Activated B cell treated with CpG ODN at 0.5 μM for 24 hours (primary cell): Measurements from ENCODE around the gene ERC1. TPM values are rescaled to one million over a fixed set of nuclear protein-coding genes. Genes with fewer than 3 reads are reported as not detected.
"Not testable (repeated sequence)": the region's sequence is repeated elsewhere in the genome, so short reads cannot be mapped to it uniquely, and the experiment has no call there.

ENCODE experiments used
- ATAC-seq: fragments of 200-7000 bp; cut with Tn5 transposase; one replicate; pipeline ENCODE4 v1.10.0; 2021; ENCODE audit warnings: low read depth, mild to moderate bottlenecking, moderate library complexity
- CTCF ChIA-PET: fragments of 350-600 bp; sonication (Branson Sonifier 250); formaldehyde crosslinking; loops from one replicate; lab custom pipeline; 2021; ENCODE audit warnings: antibody characterized with exemption; lab: Charles Lee
- POLR2A ChIA-PET: fragments of 350-600 bp; sonication (Branson Sonifier 250); formaldehyde crosslinking; loops from one replicate; lab custom pipeline; 2021; ENCODE audit warnings: antibody characterized with exemption; lab: Charles Lee
- DNase-seq: peaks from one replicate; pipeline ENCODE4 v3.0.0; 2022
- H3K27ac Mint-ChIP-seq: one replicate; pipeline ENCODE4 v1.8.0; 2020; ENCODE audit warnings: mixed read lengths
- H3K27me3 Mint-ChIP-seq: one replicate; pipeline ENCODE4 v1.8.0; 2021; ENCODE audit warnings: mixed read lengths
- H3K36me3 Mint-ChIP-seq: one replicate; pipeline ENCODE4 v1.8.0; 2021; ENCODE audit warnings: low read depth, mixed read lengths
- H3K4me1 Mint-ChIP-seq: one replicate; pipeline ENCODE4 v1.8.0; 2021; ENCODE audit warnings: mixed read lengths
- H3K4me3 Mint-ChIP-seq: one replicate; pipeline ENCODE4 v1.8.0; 2020; ENCODE audit warnings: mild to moderate bottlenecking, mixed read lengths
- H3K9me3 Mint-ChIP-seq: one replicate; pipeline ENCODE4 v1.8.0; 2020; ENCODE audit warnings: mixed read lengths
- CTCF ChIP-seq: fragments of 200-600 bp; IDR thresholded peaks from one replicate; pipeline ENCODE4 v1.8.0; 2022; ENCODE audit warnings: antibody characterized with exemption, mild to moderate bottlenecking
- intact Hi-C: fragments of 100-400 bp; cut with micrococcal nuclease; formaldehyde crosslinking; loops from one replicate; pipeline ENCODE4 v1.15.1; 2024
- total RNA-seq: library from RNA; stranded (reverse); gene quantifications from 2 replicates; pipeline ENCODE4 v1.2.3, GENCODE V29; 2022

ERC1 gene
- total RNA-seq, 1 donor from 2014 or later = 57.0 TPM

- H3K36me3 Mint-ChIP-seq = peaks cover 9% of the 10 kb centered on the region
- H3K4me3 Mint-ChIP-seq = no peak overlapping the region
- H3K9me3 Mint-ChIP-seq = no peaks in the 10 kb centered on the region
- TF ChIP-seq CTCF = no peak
- H3K4me1 Mint-ChIP-seq = peaks cover 24% of the 10 kb centered on the region
- ChIA-PET POLR2A (no interaction called here), CTCF (no interaction called here)
- DNase-seq (no peak), ATAC-seq (no peak)
- H3K27me3 Mint-ChIP-seq = no peaks in the 10 kb centered on the region
- intact Hi-C loops = no loop called here
- H3K27ac Mint-ChIP-seq = no peak overlapping the region
These were observed 6.5 kb downstream of the ERC1 start for GRCh38 chr12:997505-997904.

GRCh38 chr12:998020-998874, 7.2 kb downstream of the ERC1 start:
- H3K9me3 Mint-ChIP-seq = no peaks in the 10 kb centered on the region
- TF ChIP-seq CTCF = no peak
- no peaks in the 10 kb centered on the region for H3K27me3 Mint-ChIP-seq
- H3K27ac Mint-ChIP-seq = no peak overlapping the region
- CTCF ChIA-PET = no interaction called here
- DNase-seq (no peak), ATAC-seq (no peak)
- H3K4me1 Mint-ChIP-seq = peaks cover 21% of the 10 kb centered on the region
- no peak overlapping the region for H3K4me3 Mint-ChIP-seq
- intact Hi-C loops = no loop called here
- POLR2A ChIA-PET = interaction anchor here (0.6 kb wide), 1 partner anchor 604 kb away, joined by 4 read pairs; no protein-coding TSS in a partner anchor
- peaks cover 10% of the 10 kb centered on the region for H3K36me3 Mint-ChIP-seq

- Mint-ChIP-seq H3K36me3 (peaks cover 16% of the 10 kb centered on the region), H3K4me1 (peaks cover 21% of the 10 kb centered on the region)
- H3K4me3 Mint-ChIP-seq, H3K9me3 Mint-ChIP-seq, DNase-seq, ATAC-seq, H3K27ac Mint-ChIP-seq, CTCF ChIA-PET, intact Hi-C loops, H3K27me3 Mint-ChIP-seq: not testable (repeated sequence)
- POLR2A ChIA-PET = interaction anchor here (1.2 kb wide), 1 partner anchor 8 kb away, joined by 4 read pairs; no protein-coding TSS in a partner anchor
These were observed 8.7 kb downstream of the ERC1 start for GRCh38 chr12:999736-1000135.

GRCh38 chr12:1001507-1001906, 10.5 kb downstream of the ERC1 start:
- CTCF ChIA-PET = no interaction called here
- intact Hi-C loops = no loop called here
- Mint-ChIP-seq H3K36me3 (peaks cover 16% of the 10 kb centered on the region), H3K4me1 (peaks cover 17% of the 10 kb centered on the region), H3K4me3 (no peak overlapping the region), H3K27ac (no peak overlapping the region), H3K27me3 (no peaks in the 10 kb centered on the region), H3K9me3 (no peaks in the 10 kb centered on the region)
- POLR2A ChIA-PET = interaction anchor here (0.7 to 1.0 kb wide), 2 partner anchors 10 to 696 kb away, joined by 3 to 6 read pairs; no protein-coding TSS in a partner anchor
- no peak for TF ChIP-seq CTCF
- ATAC-seq = no peak
- no peak for DNase-seq

GRCh38 chr12:1003600-1004271, 12.7 kb downstream of the ERC1 start:
- CTCF ChIA-PET = no interaction called here
- DNase-seq (no peak), ATAC-seq (no peak)
- POLR2A ChIA-PET = no interaction called here
- Mint-ChIP-seq H3K27me3 (no peaks in the 10 kb centered on the region), H3K4me1 (peaks cover 4% of the 10 kb centered on the region), H3K4me3 (no peak overlapping the region), H3K9me3 (no peaks in the 10 kb centered on the region), H3K36me3 (peaks cover 16% of the 10 kb centered on the region), H3K27ac (no peak overlapping the region)
- TF ChIP-seq CTCF = no peak
- intact Hi-C loops = no loop called here
